Testis (tissue), 3 donors: ENCODE data around the gene IGF1R. TPM values are rescaled to one million over a fixed set of nuclear protein-coding genes. Genes with fewer than 3 reads are reported as not detected.

Experiments
- DNase-seq: peaks from one replicate; pipeline ENCODE4 v3.0.0-alpha.2; 2019
- H3K27ac ChIP-seq, 2 donors: fragments of 200-600 bp; sonication (generic); one replicate each; pipeline ENCODE4 v1.5.1; 2019
- H3K27me3 ChIP-seq: fragments of 200-600 bp; sonication (generic); one replicate; pipeline ENCODE4 v1.5.1; 2019
- H3K36me3 ChIP-seq: fragments of 200-600 bp; sonication (generic); one replicate; pipeline ENCODE4 v1.5.1; 2017; ENCODE audit warnings: low read depth; ENCODE audit errors: missing control alignments
- H3K4me1 ChIP-seq: fragments of 200-600 bp; sonication (generic); one replicate; pipeline ENCODE4 v1.5.1; 2019
- H3K4me3 ChIP-seq, 2 donors: fragments of 200-600 bp; sonication (generic); one replicate each; pipeline ENCODE4 v1.5.1; 2017 to 2019
- H3K9me3 ChIP-seq: fragments of 200-600 bp; sonication (generic); one replicate; pipeline ENCODE4 v1.5.1; 2017
- POLR2A ChIP-seq: fragments of 450-650 bp; IDR thresholded peaks from one replicate; pipeline ENCODE4 v1.6.1; 2017; ENCODE audit warnings: antibody characterized with exemption, mild to moderate bottlenecking, moderate library complexity
- WGBS, 2 donors: methylation state at CpG; one replicate each; pipeline ENCODE4 v1.1.5; 2018; 5-methylcytosine and 5-hydroxymethylcytosine counted together
- intact Hi-C: fragments of 100-400 bp; cut with DNase I; formaldehyde crosslinking; loops from one replicate; pipeline ENCODE4 v1.15.1; 2023; ENCODE audit warnings: low total_unique reads
- polyA plus RNA-seq: library from polyadenylated mRNA; stranded (reverse); fragments of 350-450 nt; fragmentation: Illumina TruSeq; extraction: RNeasy Lipid Tissue Mini Kit (QIAGEN cat#74804); gene quantifications from one replicate; pipeline ENCODE4 v1.2.3, GENCODE V29; 2014; ENCODE audit warnings: low read depth, low replicate concordance; ENCODE audit not compliant: insufficient read depth
- total RNA-seq, 2 donors: library from RNA; depleted of rRNA; stranded (reverse); fragments of >200 nt; gene quantifications; one replicate each; pipeline ENCODE4 v1.2.3, GENCODE V29; 2016
- TF ChIP-seq, protein P1 (sequence below), 3 experiments: fragments of 450-650 bp in 2 of 3; fragments of 200-600 bp in 1 of 3; sonication (generic) in 1 of 3; IDR thresholded peaks; one replicate each; pipeline ENCODE4 v1.5.1; 2016 to 2019; ENCODE audit warnings: antibody characterized with exemption in 3 of 3, mild to moderate bottlenecking in 2 of 3, moderate library complexity in 1 of 3

The IGF1R gene
- total and polyA plus RNA-seq, 3 donors from 2014 or later, result 25.8 to 172 (median 157) TPM

DNA sequence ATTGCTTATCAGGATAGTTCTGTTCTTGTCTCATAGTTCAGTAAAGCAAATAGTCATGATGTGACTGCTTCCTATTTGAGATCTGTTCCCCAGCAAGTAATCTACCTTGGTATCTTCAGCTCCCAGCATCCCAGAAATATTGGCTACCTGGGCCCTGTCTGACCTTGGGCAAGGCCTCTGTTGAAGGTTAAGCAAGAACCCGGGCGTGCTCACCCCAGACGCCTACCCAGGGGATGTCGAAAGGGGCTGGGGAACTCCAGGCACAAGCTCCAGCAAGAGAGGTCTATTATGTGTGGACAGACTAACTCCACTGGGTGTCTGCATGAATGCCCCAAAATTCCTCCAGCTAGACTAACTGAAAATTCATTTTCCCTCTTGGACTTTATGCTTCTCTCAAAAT, 37.3 kb upstream of the IGF1R start:
- no peak overlapping the region for H3K4me3 ChIP-seq
- DNase-seq, result no peak
- H3K27ac ChIP-seq, result no peak overlapping the region
- no peaks in the 10 kb centered on the region for H3K9me3 ChIP-seq
- H3K27me3 ChIP-seq, result no peaks in the 10 kb centered on the region
- 86 to 88% methylated on average over 4 of the region's 4 CpGs for WGBS, 2 donors
- no peaks in the 10 kb centered on the region for H3K4me1 ChIP-seq
- no peaks in the 10 kb centered on the region for H3K36me3 ChIP-seq
- TF ChIP-seq, protein P1, sequence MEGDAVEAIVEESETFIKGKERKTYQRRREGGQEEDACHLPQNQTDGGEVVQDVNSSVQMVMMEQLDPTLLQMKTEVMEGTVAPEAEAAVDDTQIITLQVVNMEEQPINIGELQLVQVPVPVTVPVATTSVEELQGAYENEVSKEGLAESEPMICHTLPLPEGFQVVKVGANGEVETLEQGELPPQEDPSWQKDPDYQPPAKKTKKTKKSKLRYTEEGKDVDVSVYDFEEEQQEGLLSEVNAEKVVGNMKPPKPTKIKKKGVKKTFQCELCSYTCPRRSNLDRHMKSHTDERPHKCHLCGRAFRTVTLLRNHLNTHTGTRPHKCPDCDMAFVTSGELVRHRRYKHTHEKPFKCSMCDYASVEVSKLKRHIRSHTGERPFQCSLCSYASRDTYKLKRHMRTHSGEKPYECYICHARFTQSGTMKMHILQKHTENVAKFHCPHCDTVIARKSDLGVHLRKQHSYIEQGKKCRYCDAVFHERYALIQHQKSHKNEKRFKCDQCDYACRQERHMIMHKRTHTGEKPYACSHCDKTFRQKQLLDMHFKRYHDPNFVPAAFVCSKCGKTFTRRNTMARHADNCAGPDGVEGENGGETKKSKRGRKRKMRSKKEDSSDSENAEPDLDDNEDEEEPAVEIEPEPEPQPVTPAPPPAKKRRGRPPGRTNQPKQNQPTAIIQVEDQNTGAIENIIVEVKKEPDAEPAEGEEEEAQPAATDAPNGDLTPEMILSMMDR (IDR thresholded peaks at IDR 0.05), result no peak
- no peak for TF ChIP-seq POLR2A
- intact Hi-C loops, result no loop called here

DNA sequence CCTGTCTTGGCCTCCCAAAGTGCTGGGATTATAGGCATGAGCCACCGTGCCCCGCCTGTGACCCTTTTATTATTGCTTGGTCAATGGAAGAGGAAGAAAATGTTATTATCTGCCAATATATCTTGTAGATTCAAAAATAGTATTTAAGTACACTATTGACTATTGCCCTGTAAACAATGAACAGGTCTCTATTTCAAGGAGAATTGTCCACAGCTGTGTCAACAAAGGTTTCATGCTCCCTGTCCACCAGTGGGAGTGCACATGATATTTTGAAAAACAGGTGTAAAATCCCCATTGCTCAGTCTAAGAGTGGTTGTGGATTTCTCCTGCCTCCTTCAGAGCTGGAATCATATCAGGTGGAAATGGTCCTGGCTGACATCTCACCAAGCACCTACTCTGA, 36.5 kb upstream of the IGF1R start:
- H3K4me1 ChIP-seq, result no peaks in the 10 kb centered on the region
- no peaks in the 10 kb centered on the region for H3K27me3 ChIP-seq
- intact Hi-C loops, result no loop called here
- TF ChIP-seq POLR2A, result no peak
- TF ChIP-seq, protein P1 (IDR thresholded peaks at IDR 0.05), result no peak
- 95 to 100% methylated on average over 2 of the region's 2 CpGs for WGBS, 2 donors
- no peaks in the 10 kb centered on the region for H3K9me3 ChIP-seq
- H3K4me3 ChIP-seq, result no peak overlapping the region
- H3K36me3 ChIP-seq, result no peaks in the 10 kb centered on the region
- no peak for DNase-seq
- no peak overlapping the region for H3K27ac ChIP-seq

DNA sequence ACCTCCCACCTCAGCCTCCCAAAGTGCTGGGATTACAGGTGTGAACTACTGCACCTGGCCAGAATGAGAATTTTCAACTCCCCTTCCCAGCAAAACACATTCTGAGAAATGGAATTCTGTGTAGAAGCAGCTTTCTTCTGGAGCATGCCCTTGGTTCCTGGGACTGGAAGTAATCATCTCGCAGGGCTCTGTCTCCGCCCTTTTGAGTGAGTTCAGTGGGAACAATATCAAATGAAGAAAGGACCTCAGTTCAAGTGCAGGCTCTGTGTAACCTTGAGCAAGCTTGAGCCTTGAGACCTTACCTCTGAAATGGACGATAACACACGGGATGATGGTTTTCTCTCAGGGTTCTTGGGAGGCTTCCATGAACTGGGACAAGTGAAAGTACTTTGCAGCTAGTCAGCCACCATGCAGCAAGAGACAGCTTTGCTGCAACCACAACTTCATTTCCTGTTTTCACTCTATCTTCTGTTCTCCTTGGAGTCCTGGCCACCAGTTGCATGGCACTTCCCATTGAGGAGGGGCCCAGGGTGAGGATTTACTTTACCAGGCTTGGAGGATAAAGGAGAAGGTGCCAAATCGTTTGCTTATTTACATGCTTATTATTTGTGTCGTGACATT, 35.7 kb upstream of the IGF1R start:
- Histone ChIP-seq H3K9me3 (no peaks in the 10 kb centered on the region), H3K4me1 (no peaks in the 10 kb centered on the region), H3K27ac (no peak overlapping the region), H3K27me3 (no peaks in the 10 kb centered on the region), H3K4me3 (no peak overlapping the region), H3K36me3 (no peaks in the 10 kb centered on the region)
- 73 to 76% methylated on average over 6 of the region's 6 CpGs for WGBS, 2 donors
- intact Hi-C loops, result no loop called here
- no peak for TF ChIP-seq POLR2A
- TF ChIP-seq, protein P1 (IDR thresholded peaks at IDR 0.05), result no peak
- DNase-seq, result no peak

DNA sequence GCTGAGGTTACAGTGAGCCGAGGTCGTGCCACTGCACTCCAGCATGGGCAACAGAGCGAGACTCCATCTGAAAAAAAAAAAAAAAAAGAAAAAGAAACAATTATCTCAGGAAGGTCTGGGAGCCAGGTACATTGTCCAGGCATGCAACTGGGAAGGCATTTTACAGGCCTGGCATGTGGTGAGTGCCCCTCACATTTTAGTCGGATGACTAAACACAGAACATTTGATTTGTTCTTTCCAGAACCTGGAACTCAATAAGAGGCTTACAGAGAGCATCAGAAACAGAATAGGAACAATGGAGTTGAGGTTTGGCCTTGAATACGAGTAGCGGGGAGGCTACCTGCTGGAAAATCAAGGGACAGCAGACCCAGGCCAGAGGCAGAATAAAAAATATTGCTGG, 33.7 kb upstream of the IGF1R start:
- 94 to 96% methylated on average over 6 of the region's 6 CpGs for WGBS, 2 donors
- Histone ChIP-seq H3K36me3 (no peaks in the 10 kb centered on the region), H3K27me3 (no peaks in the 10 kb centered on the region), H3K4me1 (no peaks in the 10 kb centered on the region), H3K4me3 (no peak overlapping the region), H3K27ac (no peak overlapping the region), H3K9me3 (no peaks in the 10 kb centered on the region)
- TF ChIP-seq, protein P1 (IDR thresholded peaks at IDR 0.05), result no peak
- TF ChIP-seq POLR2A, result no peak
- DNase-seq, result no peak
- intact Hi-C loops, result no loop called here

DNA sequence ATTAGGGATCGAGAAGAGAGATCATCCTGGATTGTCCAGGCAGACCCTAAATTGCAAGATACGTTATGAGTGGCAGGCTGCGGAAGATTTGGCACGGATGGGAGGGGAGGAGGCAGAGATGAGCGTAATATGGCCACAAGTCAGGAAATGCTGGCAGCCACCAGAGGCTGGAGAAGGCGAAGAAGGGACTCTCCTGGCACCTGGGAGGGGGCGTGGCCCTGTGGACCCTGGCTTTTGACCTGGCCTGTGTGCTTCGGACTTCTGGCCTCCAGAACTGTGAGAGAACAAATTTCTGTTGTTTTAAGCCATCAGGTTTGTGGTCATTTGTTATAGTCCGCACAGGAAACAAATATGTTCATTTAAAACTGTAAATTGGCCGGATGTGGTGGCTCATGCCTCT, 31.9 kb upstream of the IGF1R start:
- H3K4me1 ChIP-seq, result no peaks in the 10 kb centered on the region
- no peaks in the 10 kb centered on the region for H3K36me3 ChIP-seq
- no peak overlapping the region for H3K4me3 ChIP-seq
- no peaks in the 10 kb centered on the region for H3K9me3 ChIP-seq
- TF ChIP-seq, protein P1 (IDR thresholded peaks at IDR 0.05), result no peak
- no peak for TF ChIP-seq POLR2A
- DNase-seq, result no peak
- H3K27me3 ChIP-seq, result no peaks in the 10 kb centered on the region
- intact Hi-C loops, result no loop called here
- no peak overlapping the region for H3K27ac ChIP-seq
- 69 to 85% methylated on average over 10 of the region's 10 CpGs for WGBS, 2 donors
